Right renal cortex interstitium (tissue), 3 donors: ENCODE results near the gene RFX3. TPM values are rescaled to one million over a fixed set of nuclear protein-coding genes. Genes with fewer than 3 reads are reported as not detected.

Experiments used
- DNase-seq, 3 donors: peaks; one replicate each; pipeline ENCODE4 v3.0.0-alpha.2; 2013; ENCODE audit warnings: low read depth in 3 of 3, low spot score in 2 of 3
- polyA plus RNA-seq, 3 donors: library from polyadenylated mRNA; unstranded; fragments of 120-200 nt; gene quantifications; one replicate each; pipeline ENCODE4 v1.2.1, GENCODE V29; 2013; ENCODE audit not compliant: insufficient read length in 3 of 3

The RFX3 gene
- polyA plus RNA-seq, 3 donors: 15.9 to 18.0 (median 17.4) TPM

GRCh38 chr9:3441197-3441816, 84.5 kb downstream of the RFX3 start:
- DNase-seq: no peak

DNA sequence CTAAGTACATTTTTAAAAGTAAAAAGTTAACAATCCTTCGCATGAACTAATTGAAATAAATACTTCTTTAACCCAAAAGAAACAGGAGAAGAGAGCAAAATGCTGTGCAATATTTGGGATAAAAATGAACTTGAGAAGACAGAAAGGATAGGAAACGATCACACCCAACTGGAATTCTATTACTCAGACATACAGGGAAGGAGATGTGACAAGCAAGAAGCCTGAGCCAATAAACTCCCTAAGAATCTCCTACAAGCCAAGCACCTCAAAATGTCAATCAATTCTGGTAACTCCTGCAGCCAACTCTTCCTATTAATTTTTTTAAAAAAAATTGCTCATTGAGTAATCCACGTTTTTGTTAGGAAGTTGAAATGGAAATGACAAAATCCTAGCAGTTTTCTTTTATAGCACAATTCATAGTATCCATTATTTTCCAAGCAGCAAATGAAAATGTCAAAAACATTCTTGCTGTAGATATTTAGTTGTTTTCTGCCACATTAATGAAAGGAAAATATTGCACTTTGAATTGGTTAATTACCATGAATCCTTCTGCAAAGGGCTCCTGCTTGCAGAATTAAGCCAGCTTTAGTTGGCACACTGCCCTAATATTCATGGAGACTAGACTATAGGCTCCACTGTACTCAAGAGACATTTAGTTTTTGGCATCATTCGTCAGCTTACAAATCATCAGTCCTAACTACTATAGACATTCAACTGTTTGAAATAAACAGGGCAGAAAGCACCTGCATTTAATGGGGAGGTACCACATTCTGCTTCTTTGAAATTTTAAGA, 89.0 kb downstream of the RFX3 start:
- DNase-seq: no peak

DNA sequence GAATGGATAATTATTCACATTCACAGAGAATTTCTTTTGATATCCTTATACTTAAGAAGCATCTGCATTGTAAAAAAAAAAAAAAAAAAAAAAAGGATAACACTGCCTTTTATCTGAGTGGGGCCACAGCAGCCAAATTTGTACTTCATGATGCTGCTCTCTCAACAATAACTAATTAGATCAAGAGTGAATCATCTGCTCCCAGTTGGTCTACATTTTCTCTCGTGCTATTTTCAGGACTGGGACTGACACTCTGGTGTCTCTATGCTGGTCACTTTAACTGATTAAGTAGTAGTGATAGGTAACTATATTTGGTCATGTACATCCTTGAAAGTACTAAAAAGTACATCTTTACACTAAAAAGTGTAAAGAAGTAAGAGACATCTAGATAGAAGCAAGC, 90.1 kb downstream of the RFX3 start:
- no peak for DNase-seq

- no peak for DNase-seq
Measured at GRCh38 chr9:3434594-3434993, 91.2 kb downstream of the RFX3 start.

DNA sequence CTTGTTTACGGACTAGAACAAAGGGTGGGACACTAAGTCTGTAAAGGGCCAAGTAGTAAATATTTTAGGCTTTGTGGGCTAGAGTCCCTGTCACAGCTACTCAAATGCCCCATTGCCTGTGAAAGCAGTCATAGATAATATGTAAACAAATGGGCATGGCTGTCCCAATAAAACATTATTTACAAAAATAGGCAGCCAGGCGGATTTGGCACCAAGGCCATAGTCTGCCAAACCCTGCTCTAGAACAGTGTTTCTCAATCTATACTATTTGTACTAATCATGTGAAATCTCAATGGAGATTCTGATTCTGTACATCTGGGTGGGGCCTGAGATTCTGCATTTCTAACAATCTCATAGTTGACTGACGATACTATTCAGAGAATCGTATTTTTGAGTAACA, 92.0 kb downstream of the RFX3 start:
- DNase-seq: no peak

DNA sequence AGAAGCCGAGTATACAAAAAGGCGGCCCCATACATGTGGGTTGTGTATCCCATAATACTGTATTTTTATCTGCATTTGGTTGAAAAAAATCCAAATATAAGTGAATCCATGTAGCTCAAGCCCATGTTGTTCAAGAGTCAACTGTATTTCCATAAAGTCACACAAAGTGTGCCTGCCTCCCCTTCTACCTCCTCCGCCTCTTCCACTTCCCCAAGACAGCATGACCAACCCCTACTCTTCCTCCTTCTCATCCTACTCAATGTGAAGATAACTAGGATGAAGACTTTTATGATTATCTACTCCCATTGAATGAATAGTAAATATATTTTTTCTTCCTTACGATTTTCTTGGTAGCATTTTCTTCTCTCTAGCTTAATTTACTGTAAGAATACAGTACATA, 92.7 kb downstream of the RFX3 start:
- DNase-seq: no peak

GRCh38 chr9:3431890-3432289, 93.9 kb downstream of the RFX3 start:
- no peak for DNase-seq

GRCh38 chr9:3419893-3420292, 105.9 kb downstream of the RFX3 start:
- no peak for DNase-seq

DNA sequence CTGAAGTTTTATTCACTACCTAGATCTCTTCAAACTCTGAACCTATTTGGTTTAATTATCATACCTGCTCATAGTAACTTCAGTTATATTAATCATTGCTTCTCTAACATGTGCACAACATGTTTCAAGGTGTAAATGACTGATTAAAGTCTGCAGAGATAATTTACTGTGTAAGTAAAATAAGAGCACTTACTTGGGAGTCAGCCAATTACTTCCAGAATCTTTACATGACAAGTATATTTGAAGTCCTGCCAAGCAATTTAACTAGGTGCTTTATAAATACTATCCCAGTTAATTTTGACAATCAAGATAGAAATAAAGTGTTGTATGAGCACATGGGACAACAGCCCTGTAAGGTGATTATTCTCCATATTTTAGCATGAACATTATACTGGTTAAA, 109.9 kb downstream of the RFX3 start:
- DNase-seq: no peak

DNA sequence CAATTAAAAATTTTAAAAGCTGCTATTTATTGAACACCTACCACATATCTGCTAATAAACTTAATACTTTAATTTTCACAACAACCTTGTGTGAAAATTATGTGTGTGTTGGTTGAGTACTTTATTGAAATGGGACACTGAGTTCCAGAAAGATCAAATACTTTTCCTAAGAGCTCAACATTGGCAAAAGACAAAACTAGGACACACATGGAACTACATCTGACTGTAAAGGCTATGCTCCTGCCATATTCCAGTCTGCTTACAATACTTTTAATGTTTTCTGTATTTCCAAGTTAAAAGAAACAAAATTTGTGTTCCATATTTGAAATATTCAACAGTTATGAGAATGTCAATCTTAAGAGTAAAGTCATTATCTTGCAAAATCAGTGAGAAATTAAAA, 111.8 kb downstream of the RFX3 start:
- no peak for DNase-seq

DNA sequence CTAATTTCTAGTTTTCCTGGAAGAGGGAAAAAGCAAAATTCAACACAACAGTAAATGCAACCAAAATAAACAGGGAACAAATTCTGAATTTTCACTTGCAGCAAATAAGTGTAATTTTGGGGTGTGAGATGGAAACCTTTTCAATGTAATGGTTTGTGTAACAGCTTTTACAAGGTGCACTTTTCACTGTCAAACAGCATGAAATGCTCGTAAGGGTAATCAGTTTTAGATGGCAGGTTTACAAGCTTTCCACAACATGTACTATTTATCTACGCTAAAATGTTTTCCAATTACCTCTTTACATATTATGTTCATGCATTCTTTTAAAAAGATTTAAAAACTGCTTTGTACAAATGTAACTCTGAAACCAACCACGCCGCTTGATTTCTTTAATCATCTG, 115.3 kb downstream of the RFX3 start:
- no peak for DNase-seq

- no peak for DNase-seq
Measured at GRCh38 chr9:3409453-3409852, 116.3 kb downstream of the RFX3 start.

DNA sequence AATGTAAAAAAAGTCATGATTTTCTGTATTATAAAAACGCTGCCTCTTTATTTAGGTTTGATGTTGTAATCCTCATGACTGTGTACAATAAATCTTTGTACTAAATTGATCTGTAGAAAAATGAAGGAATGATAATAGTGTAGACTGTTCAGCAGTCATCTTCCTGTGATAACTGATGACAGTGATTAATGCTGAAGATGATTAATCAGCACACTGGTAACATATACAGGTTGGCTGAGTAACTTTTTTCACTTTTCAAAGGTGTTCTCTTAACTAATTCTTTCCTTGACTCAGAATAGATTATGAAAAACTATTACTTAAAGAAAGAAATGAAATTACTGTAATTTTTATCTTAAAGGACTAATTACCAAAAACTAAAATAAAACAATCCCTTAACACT, 122.5 kb downstream of the RFX3 start:
- no peak for DNase-seq

GRCh38 chr9:3401221-3401954, 124.4 kb downstream of the RFX3 start:
- DNase-seq: no peak

GRCh38 chr9:3398232-3398648, 127.6 kb downstream of the RFX3 start:
- no peak for DNase-seq

DNA sequence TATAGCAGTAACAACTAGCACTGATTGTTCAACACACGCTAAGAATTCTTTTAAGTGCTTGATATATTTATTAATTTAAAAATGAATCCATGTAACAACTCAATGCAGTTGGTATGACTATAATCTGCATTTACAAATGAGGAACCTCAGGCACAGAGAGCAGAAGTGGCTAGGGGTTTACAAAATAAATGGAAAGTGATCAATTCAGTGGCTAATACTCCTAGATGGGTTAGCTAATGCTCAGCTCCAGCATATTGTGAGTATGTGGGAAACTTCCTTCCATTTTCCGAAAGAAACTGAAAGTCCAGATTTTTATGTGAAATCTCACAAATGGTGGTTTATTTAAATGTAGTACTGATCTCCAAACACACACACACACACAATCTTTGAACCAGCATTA, 128.0 kb downstream of the RFX3 start:
- DNase-seq: no peak

GRCh38 chr9:3391414-3391813, 134.4 kb downstream of the RFX3 start:
- no peak for DNase-seq

DNA sequence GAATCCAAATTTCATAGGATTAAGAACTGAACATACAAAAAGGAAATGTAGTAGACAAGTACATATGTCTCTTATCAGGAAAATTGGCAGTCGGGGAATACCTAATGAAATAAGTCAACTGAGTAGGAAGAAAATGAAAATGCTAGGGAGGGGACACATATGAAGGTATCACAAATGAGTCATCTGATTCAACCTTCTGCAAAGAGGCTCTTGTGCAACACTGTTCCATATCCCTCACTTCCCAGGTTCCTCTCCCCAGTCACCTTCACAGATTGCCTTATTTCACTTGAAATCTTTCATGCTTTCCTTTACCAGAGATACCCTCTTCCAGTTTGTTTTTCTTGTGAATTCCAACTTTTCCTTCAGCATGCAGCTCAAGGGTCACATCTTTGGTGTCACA, 139.0 kb downstream of the RFX3 start:
- no peak for DNase-seq

GRCh38 chr9:3385871-3386270, 139.9 kb downstream of the RFX3 start:
- DNase-seq: no peak

DNA sequence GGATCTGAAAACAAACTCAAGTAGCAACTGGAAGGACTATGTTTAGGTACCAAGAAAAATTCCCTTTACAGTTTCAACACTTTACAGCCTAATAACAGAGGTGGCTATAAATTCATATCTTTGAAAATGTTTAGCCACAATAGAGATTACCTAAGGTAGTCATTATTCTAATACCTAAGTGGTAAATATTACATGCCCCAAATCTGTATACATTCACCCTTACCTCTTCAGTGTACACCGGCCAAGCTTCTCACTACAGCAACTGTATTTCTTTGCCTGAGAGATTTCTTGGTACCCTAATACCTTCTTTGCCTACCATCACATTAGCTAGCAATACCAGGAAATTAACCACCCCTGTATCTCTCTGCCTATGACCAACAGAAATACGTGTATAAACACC, 154.0 kb downstream of the RFX3 start:
- DNase-seq: no peak

GRCh38 chr9:3370715-3371114, 155.1 kb downstream of the RFX3 start:
- no peak for DNase-seq

DNA sequence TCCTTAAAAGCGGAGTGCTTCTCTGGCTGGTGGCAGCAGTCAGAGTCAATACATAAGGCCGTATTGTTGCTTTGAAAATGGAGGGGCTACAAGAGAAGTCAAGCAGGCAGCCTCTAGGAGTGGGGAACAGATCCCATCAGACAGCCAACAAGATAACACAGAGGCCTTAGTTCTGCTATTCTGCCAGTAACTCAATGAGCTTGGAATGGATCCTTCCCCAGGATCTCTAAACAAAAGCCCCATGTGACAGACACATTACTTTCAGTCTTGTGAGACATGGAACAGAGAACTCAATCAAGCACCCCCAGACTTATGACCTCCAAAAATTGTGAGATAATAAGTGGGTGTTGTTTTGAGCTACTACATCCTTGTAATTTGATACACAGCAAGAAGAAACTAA, 158.6 kb downstream of the RFX3 start:
- no peak for DNase-seq
